HG03039 (cell line): ENCODE measurements around the gene TEX261.
"Not testable (repeated sequence)": the region's sequence is repeated elsewhere in the genome, so short reads cannot be mapped to it uniquely, and the experiment has no call there.

Source experiments
- ATAC-seq: cut with Tn5 transposase; IDR thresholded peaks from one replicate; pipeline ENCODE4 v1.9.1; 2021; ENCODE audit warnings: mild to moderate bottlenecking, moderate library complexity; ENCODE audit not compliant: unreplicated experiment

TEX261 gene

DNA sequence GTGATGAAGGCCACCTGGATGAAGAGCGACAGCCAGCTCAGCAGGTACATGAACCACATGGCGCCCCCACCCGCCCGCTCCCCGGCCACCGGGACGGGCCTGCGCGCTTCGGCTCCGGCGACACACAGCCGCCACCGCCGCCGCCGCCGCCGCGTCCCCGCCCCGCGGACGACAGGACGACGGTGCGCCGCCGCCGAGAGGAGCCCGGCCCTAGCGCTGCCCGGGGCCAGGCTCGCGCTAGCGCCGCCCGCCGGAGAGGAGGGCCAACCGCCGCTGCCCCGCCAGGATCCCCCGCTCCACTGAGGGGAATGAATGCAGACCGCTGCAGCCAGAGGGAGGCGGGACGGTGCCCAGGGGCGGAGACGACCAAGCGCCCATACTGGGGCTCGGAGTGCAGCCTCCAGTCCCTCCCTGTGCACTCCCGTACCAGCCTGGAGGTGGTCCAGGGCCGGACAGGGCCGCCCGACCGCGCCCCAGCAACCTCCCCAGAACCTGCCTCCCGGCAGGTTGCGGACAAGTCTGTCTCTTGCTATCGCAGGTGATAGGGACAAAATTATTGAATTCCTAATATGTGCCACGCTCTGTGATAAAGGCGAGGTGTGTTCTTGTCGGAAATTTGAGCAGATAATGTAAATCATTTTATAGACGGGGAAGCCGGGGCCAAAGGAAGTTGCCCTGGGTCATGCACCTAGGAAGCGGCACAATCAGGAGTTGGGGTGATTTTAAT lies at the start of gene TEX261:
TSS of gene TEX261 (minus strand) at position 175 of the 727 bp plus-strand sequence. CDS start at position 59, 116 bp downstream.
- ATAC-seq: peak; percentile 95

GRCh38 chr2:71043531-71044407 lies 49.1 kb upstream of the TEX261 start:
- no peak for ATAC-seq

DNA sequence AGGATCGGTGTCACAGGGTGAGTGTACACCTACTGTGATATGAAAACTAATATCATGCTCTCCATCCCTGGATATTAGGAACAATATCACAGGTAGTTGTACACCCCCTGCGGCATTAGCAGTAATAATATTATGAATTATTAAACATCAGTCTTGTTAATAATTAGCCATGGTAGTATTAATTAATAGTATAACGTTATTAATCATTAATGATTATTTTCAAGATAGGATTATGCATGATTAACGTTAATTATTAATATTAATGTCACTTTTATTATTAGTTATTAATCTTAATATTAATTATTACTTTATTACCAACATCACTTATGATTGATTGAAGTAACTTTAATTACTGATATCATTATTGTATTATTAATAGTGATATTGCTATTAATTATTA lies 47.6 kb upstream of the TEX261 start:
- ATAC-seq: no peak

GRCh38 chr2:71036296-71036695 lies 41.6 kb upstream of the TEX261 start:
- ATAC-seq: not testable (repeated sequence)

- ATAC-seq: not testable (repeated sequence)
These were observed 29.0 kb upstream of the TEX261 start for GRCh38 chr2:71023553-71024243.

GRCh38 chr2:71021394-71021793 lies 26.7 kb upstream of the TEX261 start:
- not testable (repeated sequence) for ATAC-seq

GRCh38 chr2:71019989-71020388 lies 25.3 kb upstream of the TEX261 start:
- ATAC-seq: not testable (repeated sequence)

DNA sequence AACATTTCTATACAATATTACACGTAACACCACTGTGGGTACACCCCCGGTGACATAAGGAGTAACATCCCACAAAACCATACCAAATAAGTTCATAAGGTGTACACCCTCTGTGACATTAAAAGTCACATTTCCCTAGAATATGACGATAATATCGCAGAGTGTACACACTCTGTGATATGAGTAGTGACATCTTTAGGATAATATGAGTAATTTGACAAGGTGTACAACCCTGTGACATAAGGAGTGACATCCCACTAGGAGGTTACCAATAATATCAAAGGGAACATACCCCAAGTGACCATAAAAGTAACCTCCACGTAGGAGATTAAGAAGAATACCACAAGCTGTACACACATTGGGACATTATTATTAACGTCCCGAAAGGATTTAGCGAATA lies 24.0 kb upstream of the TEX261 start:
- no peak for ATAC-seq

GRCh38 chr2:71011786-71012185 lies 17.1 kb upstream of the TEX261 start:
- not testable (repeated sequence) for ATAC-seq

GRCh38 chr2:71008342-71008741 lies 13.7 kb upstream of the TEX261 start:
- no peak for ATAC-seq

GRCh38 chr2:71006955-71007799 lies 12.5 kb upstream of the TEX261 start:
- ATAC-seq: no peak

GRCh38 chr2:71006323-71006722 lies 11.7 kb upstream of the TEX261 start:
- no peak for ATAC-seq

DNA sequence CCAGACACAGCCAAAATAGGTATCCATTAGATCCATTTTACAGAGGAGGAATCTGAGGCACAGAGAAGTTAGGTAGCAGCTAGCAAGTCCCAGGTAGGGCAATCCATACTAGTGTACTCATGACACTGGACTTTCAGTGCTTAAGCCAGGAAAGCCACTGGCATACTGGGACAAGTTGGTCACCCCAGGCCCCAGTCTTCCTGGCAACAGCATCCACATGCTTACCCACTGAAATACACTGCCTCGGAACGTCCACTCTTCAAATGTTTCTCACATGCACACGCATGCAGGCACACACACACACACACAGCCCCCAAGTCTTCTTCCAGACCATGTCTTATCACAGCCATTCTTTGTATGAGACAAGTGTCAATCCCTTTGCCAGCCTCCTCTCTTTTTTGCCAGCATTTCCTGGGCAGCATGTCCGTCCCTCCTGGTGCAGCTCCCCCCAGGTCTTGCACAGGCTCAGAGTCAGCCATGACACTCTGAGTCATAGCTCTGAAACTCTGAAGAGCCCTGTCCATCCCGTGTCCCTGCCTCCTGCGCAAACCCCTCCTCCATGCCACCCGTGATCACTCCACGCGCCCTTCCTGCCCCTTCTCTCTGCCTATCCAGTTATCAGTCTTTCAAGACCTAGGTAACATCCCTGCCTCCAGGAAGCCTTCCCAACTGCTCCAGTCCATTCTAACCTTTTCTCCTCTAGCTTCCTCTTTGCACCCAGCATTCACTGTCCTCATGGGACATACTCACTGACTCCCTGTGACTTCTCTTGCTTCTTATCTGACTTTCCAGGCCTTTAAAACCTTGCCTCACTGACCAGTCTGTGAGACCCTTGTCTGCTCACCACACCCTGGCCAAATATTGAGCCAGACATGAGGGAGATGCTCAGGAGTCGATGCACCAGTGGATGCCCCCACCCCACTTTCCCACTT lies 10.9 kb upstream of the TEX261 start:
- ATAC-seq: no peak

DNA sequence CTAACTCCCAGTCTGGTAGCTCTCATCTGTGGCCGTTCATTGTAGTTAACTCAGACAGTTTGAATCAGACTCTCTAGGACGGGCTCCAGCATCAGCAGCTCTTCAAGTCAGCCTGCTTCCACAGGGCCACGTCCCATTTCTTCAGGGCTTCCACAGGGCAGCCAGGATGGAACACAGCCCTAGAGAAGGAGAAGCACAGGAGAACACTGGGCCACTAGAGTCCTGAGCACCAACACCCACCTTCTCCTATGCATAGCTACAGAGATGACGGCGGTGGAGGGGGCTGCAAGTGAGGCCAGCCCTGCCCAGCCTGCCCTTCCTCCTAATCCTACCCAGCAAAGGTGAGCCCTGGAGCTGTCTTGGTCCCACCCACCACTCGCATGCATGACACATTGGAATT lies 10.2 kb upstream of the TEX261 start:
- ATAC-seq: no peak

DNA sequence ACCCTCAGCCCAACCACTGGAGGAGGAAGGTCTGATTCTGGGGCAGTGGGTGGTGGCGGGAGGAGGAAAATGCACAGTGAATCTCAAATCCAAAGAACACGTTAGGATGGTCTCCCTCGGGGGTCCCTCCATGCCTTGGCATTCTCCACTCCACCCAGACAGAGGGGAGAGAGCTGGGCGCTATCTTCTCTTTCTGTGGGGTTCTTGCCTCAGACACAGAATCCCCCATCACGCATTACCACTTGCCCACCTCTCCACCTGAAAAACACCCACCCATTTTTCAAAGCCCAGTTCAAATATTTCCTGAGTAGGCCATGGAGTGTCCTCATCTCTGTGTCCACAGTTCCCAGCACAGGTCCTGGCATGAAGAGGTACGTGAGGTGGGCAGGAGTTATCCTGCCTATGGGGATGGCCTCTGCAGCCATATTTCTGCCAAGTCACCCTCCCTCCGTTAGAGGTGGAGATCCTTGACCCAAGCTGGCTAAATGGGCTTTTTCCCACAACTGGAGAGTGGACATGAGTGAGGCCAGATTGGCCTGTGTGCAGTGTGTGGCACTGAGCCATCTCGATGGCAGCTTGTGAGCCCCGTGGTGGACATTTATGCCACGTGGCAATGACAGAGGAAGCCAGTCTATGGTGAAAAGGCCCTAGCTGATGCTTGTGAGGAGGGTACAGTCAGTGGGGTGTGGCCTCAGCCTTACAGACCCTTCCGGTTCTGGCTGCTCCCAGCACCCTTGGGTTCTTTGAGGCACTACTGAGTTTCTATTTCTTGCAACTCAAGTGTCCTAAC lies 9.5 kb upstream of the TEX261 start:
- ATAC-seq: no peak

- ATAC-seq: no peak
These were observed 8.7 kb upstream of the TEX261 start for GRCh38 chr2:71003396-71003795.

GRCh38 chr2:71001981-71002570 lies 7.4 kb upstream of the TEX261 start:
- ATAC-seq: no peak

DNA sequence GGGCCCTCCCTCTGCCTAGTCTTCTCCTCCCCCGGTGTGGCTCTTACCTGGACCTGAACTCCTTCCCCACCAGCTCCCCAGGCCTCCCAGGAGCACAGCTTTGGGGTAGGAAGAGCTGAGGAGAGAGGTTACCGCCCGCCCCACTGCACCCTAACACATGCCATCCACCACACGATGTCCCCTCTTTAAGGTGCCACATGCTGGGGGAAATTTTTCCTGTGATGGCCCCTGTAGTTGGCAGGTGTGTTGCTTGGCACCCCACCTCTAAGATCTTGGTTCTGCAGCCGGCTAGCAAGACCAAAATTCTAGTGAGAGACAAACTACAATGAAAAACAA lies 6.9 kb upstream of the TEX261 start:
- no peak for ATAC-seq
